ENCODE measurements around the gene RABAC1. TPM values are rescaled to one million over a fixed set of nuclear protein-coding genes. Genes with fewer than 3 reads are reported as not detected.

The RABAC1 gene
- total and polyA plus RNA-seq, 2 donors = 89.0 to 339 TPM

GRCh38 chr19:41934849-41935374, 24.2 kb downstream of the RABAC1 start:
- Histone ChIP-seq H3K4me3 (ENCODE audit: low read depth, low read length) (no peak overlapping the region), H3K27ac (ENCODE audit: low read depth) (no peak overlapping the region), H3K4me1 (ENCODE audit: insufficient read depth) (no peaks in the 10 kb centered on the region), H3K36me3 (ENCODE audit: insufficient read depth) (no peaks in the 10 kb centered on the region)
- WGBS = 22% methylated on average over 7 of the region's 7 CpGs
- no peak for DNase-seq (ENCODE audit: extremely low spot score)

- Histone ChIP-seq H3K27ac (ENCODE audit: low read depth) (no peak overlapping the region), H3K4me1 (ENCODE audit: insufficient read depth) (no peaks in the 10 kb centered on the region), H3K4me3 (ENCODE audit: low read depth, low read length) (no peak overlapping the region), H3K36me3 (ENCODE audit: insufficient read depth) (no peaks in the 10 kb centered on the region)
- WGBS = 55% methylated on average over 7 of the region's 7 CpGs
- DNase-seq (ENCODE audit: extremely low spot score) = no peak
Observed at GRCh38 chr19:41933693-41934426, 25.3 kb downstream of the RABAC1 start.

- Histone ChIP-seq H3K36me3 (ENCODE audit: insufficient read depth) (no peaks in the 10 kb centered on the region), H3K4me3 (ENCODE audit: low read depth, low read length) (no peak overlapping the region), H3K27ac (ENCODE audit: low read depth) (no peak overlapping the region), H3K4me1 (ENCODE audit: insufficient read depth) (peaks cover 2% of the 10 kb centered on the region)
- 21% methylated on average over 29 of the region's 29 CpGs for whole genome bisulfite sequencing
- no peak for DNase-seq (ENCODE audit: extremely low spot score)
Observed at GRCh38 chr19:41932720-41933332, 26.3 kb downstream of the RABAC1 start.

- DNase-seq (ENCODE audit: extremely low spot score) = no peak
- Histone ChIP-seq H3K36me3 (ENCODE audit: insufficient read depth) (no peaks in the 10 kb centered on the region), H3K4me1 (ENCODE audit: insufficient read depth) (peaks cover 2% of the 10 kb centered on the region), H3K4me3 (ENCODE audit: low read depth, low read length) (no peak overlapping the region), H3K27ac (ENCODE audit: low read depth) (no peak overlapping the region)
- WGBS = 23% methylated on average over 11 of the region's 11 CpGs
Observed at GRCh38 chr19:41932259-41932719, 26.8 kb downstream of the RABAC1 start.

GRCh38 chr19:41930926-41931592, 28.1 kb downstream of the RABAC1 start:
- WGBS = 8% methylated on average over 17 of the region's 17 CpGs
- H3K36me3 ChIP-seq (ENCODE audit: insufficient read depth) = no peaks in the 10 kb centered on the region
- H3K4me1 ChIP-seq (ENCODE audit: insufficient read depth) = peaks cover 2% of the 10 kb centered on the region
- H3K4me3 ChIP-seq (ENCODE audit: low read depth, low read length) = no peak overlapping the region
- no peak for DNase-seq (ENCODE audit: extremely low spot score)
- no peak overlapping the region for H3K27ac ChIP-seq (ENCODE audit: low read depth)

- H3K4me1 ChIP-seq (ENCODE audit: insufficient read depth) = peaks cover 2% of the 10 kb centered on the region
- H3K27ac ChIP-seq (ENCODE audit: low read depth) = no peak overlapping the region
- WGBS = 10% methylated on average over 7 of the region's 7 CpGs
- DNase-seq (ENCODE audit: extremely low spot score) = no peak
- H3K36me3 ChIP-seq (ENCODE audit: insufficient read depth) = no peaks in the 10 kb centered on the region
- no peak overlapping the region for H3K4me3 ChIP-seq (ENCODE audit: low read depth, low read length)
Observed at GRCh38 chr19:41930322-41930722, 28.8 kb downstream of the RABAC1 start.

- Histone ChIP-seq H3K4me3 (ENCODE audit: low read depth, low read length) (no peak overlapping the region), H3K36me3 (ENCODE audit: insufficient read depth) (no peaks in the 10 kb centered on the region), H3K4me1 (ENCODE audit: insufficient read depth) (peaks cover 2% of the 10 kb centered on the region), H3K27ac (ENCODE audit: low read depth) (no peak overlapping the region)
- DNase-seq (ENCODE audit: extremely low spot score) = no peak
- 14% methylated on average over 14 of the region's 14 CpGs for WGBS
Observed at GRCh38 chr19:41929536-41930071, 29.5 kb downstream of the RABAC1 start.

GRCh38 chr19:41928754-41929535, 30.2 kb downstream of the RABAC1 start:
- no peak for DNase-seq (ENCODE audit: extremely low spot score)
- H3K27ac ChIP-seq (ENCODE audit: low read depth) = no peak overlapping the region
- 4% methylated on average over 29 of the region's 29 CpGs for WGBS
- H3K36me3 ChIP-seq (ENCODE audit: insufficient read depth) = no peaks in the 10 kb centered on the region
- H3K4me1 ChIP-seq (ENCODE audit: insufficient read depth) = peaks cover 2% of the 10 kb centered on the region
- H3K4me3 ChIP-seq (ENCODE audit: low read depth, low read length) = peak overlapping the region; percentile 42

- Histone ChIP-seq H3K36me3 (ENCODE audit: insufficient read depth) (no peaks in the 10 kb centered on the region), H3K27ac (ENCODE audit: low read depth) (no peak within 1 kb of the TSS), H3K4me3 (ENCODE audit: low read depth, low read length) (peak within 1 kb of the TSS; percentile 42), H3K4me1 (ENCODE audit: insufficient read depth) (peaks cover 2% of the 10 kb centered on the region)
- no peak for DNase-seq (ENCODE audit: extremely low spot score)
- WGBS = under 1% methylated on average over 49 of the region's 49 CpGs
Observed at GRCh38 chr19:41928221-41928683, 30.9 kb downstream of the RABAC1 start, which contains the start of gene ERFL. Gene ERFL (minus strand): TSS chr19:41928449. CDS start chr19:41912919, 15,530 bp downstream.

GRCh38 chr19:41927497-41928192, 31.5 kb downstream of the RABAC1 start:
- no peak overlapping the region for H3K27ac ChIP-seq (ENCODE audit: low read depth)
- whole genome bisulfite sequencing = 6% methylated on average over 43 of the region's 43 CpGs
- H3K4me3 ChIP-seq (ENCODE audit: low read depth, low read length) = peak overlapping the region; percentile 42
- DNase-seq (ENCODE audit: extremely low spot score) = no peak
- peaks cover 2% of the 10 kb centered on the region for H3K4me1 ChIP-seq (ENCODE audit: insufficient read depth)
- no peaks in the 10 kb centered on the region for H3K36me3 ChIP-seq (ENCODE audit: insufficient read depth)

GRCh38 chr19:41926763-41927496, 32.2 kb downstream of the RABAC1 start:
- DNase-seq (ENCODE audit: extremely low spot score) = no peak
- 42% methylated on average over 16 of the region's 16 CpGs for WGBS
- Histone ChIP-seq H3K4me3 (ENCODE audit: low read depth, low read length) (no peak overlapping the region), H3K36me3 (ENCODE audit: insufficient read depth) (no peaks in the 10 kb centered on the region), H3K27ac (ENCODE audit: low read depth) (no peak overlapping the region), H3K4me1 (ENCODE audit: insufficient read depth) (peaks cover 2% of the 10 kb centered on the region)

All from urinary bladder (tissue), 4 donors.